Neural progenitor cell (in vitro differentiated cells): ENCODE results near the gene ZNF654. TPM values are rescaled to one million over a fixed set of nuclear protein-coding genes. Genes with fewer than 3 reads are reported as not detected.
A peak's percentile ranks its signal among the peaks of the same experiment; 100 is the strongest.

Experiments used
- DNase-seq: peaks from one replicate; pipeline ENCODE4 v3.0.0-alpha.2; 2016; ENCODE audit warnings: low spot score
- H2AFZ ChIP-seq: fragments of 200-600 bp; sonication (generic); replicated peaks from 2 replicates; pipeline ENCODE4 v1.6.1; 2016; ENCODE audit warnings: antibody characterized with exemption
- H3F3A ChIP-seq: fragments of 200-600 bp; sonication (generic); 2 replicates; pipeline ENCODE4 v1.6.1; 2016; ENCODE audit warnings: antibody characterized with exemption, low read depth
- H3K27ac ChIP-seq: fragments of 200-600 bp; sonication (generic); 2 replicates; pipeline ENCODE4 v1.5.1; 2016; ENCODE audit warnings: mild to moderate bottlenecking
- H3K27me3 ChIP-seq: fragments of 200-600 bp; sonication (generic); 2 replicates; pipeline ENCODE4 v1.6.1; 2016; ENCODE audit warnings: mild to moderate bottlenecking, moderate library complexity
- H3K36me3 ChIP-seq: fragments of 200-600 bp; sonication (generic); 2 replicates; pipeline ENCODE4 v1.5.1; 2016
- H3K4me1 ChIP-seq: fragments of 200-600 bp; sonication (generic); 2 replicates; pipeline ENCODE4 v1.6.1; 2016; ENCODE audit warnings: mixed run types
- H3K4me2 ChIP-seq: fragments of 200-600 bp; sonication (generic); 2 replicates; pipeline ENCODE4 v1.6.1; 2016
- H3K4me3 ChIP-seq: fragments of 200-600 bp; sonication (generic); 2 replicates; pipeline ENCODE4 v1.5.1; 2016
- H3K79me2 ChIP-seq: fragments of 200-600 bp; sonication (generic); 2 replicates; pipeline ENCODE4 v1.6.1; 2016; ENCODE audit warnings: low read depth
- H3K9ac ChIP-seq: fragments of 200-600 bp; sonication (generic); 2 replicates; pipeline ENCODE4 v1.6.1; 2016
- H3K9me3 ChIP-seq: fragments of 200-600 bp; sonication (generic); 2 replicates; pipeline ENCODE4 v1.5.1; 2016; ENCODE audit warnings: low read depth
- H4K20me1 ChIP-seq: fragments of 200-600 bp; sonication (generic); 2 replicates; pipeline ENCODE4 v1.6.1; 2016; ENCODE audit warnings: low read depth
- H3K27ac Mint-ChIP-seq: 3 replicates; pipeline ENCODE4 v1.8.0; 2021; ENCODE audit warnings: mixed read lengths
- H3K27me3 Mint-ChIP-seq: 2 replicates; pipeline ENCODE4 v1.8.0; 2022; ENCODE audit warnings: low read depth, mild to moderate bottlenecking, inconsistent platforms, moderate library complexity, mixed read lengths; ENCODE audit not compliant: insufficient read depth
- H3K36me3 Mint-ChIP-seq: 3 replicates; pipeline ENCODE4 v1.8.0; 2021; ENCODE audit warnings: mixed read lengths
- H3K4me1 Mint-ChIP-seq: 3 replicates; pipeline ENCODE4 v1.8.0; 2021; ENCODE audit warnings: mixed read lengths
- H3K4me3 Mint-ChIP-seq: 3 replicates; pipeline ENCODE4 v1.8.0; 2021; ENCODE audit warnings: mild to moderate bottlenecking, moderate library complexity, mixed read lengths
- H3K9me3 Mint-ChIP-seq: 3 replicates; pipeline ENCODE4 v1.8.0; 2020; ENCODE audit warnings: mixed read lengths
- CTCF ChIP-seq: fragments of 200-600 bp; sonication (generic); IDR thresholded peaks from 2 replicates; pipeline ENCODE4 v1.5.1; 2017; ENCODE audit warnings: antibody characterized with exemption, mild to moderate bottlenecking
- EZH2 ChIP-seq: fragments of 200-600 bp; sonication (generic); IDR thresholded peaks from 2 replicates; pipeline ENCODE4 v1.6.1; 2017; ENCODE audit warnings: antibody characterized with exemption, mild to moderate bottlenecking, moderate library complexity
- EZH2phosphoT487 ChIP-seq: fragments of 200-600 bp; sonication (generic); IDR thresholded peaks from 2 replicates; pipeline ENCODE4 v1.6.1; 2017; ENCODE audit warnings: antibody characterized with exemption
- total RNA-seq: library from RNA; depleted of rRNA; stranded (reverse); fragments of >200 nt; gene quantifications from 2 replicates; pipeline ENCODE4 v1.2.3, GENCODE V29; 2015; ENCODE audit warnings: low replicate concordance

ZNF654 gene
- total RNA-seq, 1 donor from 2014 or later: 18.9 TPM

DNA sequence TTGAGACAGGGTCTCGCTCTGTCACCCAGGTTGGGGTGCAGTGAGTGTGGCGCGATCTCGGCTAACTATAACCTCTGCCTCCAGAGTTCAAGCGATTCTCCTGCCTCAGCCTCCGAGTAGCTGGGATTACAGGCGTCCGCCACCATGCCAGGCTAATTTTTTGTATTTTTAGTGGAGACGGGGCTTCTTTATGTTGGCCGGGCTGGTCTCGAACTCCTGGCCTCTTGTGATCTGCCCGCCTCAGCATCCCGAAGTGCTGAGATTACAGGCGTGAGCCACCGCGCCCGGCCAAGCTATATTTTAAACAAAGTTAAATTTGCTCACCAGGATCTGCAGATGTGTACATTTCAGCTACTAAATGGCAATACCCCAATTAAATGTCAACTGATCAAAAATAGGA, 89.6 kb downstream of the ZNF654 start:
- Mint-ChIP-seq H3K4me1 (peaks cover 29% of the 10 kb centered on the region), H3K4me3 (peak overlapping the region; percentile 99), H3K36me3 (peaks cover 13% of the 10 kb centered on the region), H3K27ac (peak overlapping the region; percentile 98), H3K27me3 (peaks cover 4% of the 10 kb centered on the region), H3K9me3 (no peaks in the 10 kb centered on the region)
- Histone ChIP-seq H3K4me2 (peak overlapping the region; percentile 87), H4K20me1 (peaks cover 8% of the 10 kb centered on the region), H3F3A (no peaks in the 10 kb centered on the region), H3K4me1 (peaks cover 11% of the 10 kb centered on the region), H3K9me3 (no peaks in the 10 kb centered on the region), H3K79me2 (peaks cover 97% of the 10 kb centered on the region), H3K4me3 (peak overlapping the region; percentile 93), H3K36me3 (peaks cover 8% of the 10 kb centered on the region), H3K9ac (peak overlapping the region; percentile 87), H2AFZ (peak overlapping the region; percentile 90), H3K27me3 (no peaks in the 10 kb centered on the region), H3K27ac (no peak overlapping the region)
- DNase-seq: no peak
- TF ChIP-seq CTCF (no peak), EZH2phosphoT487 (no peak), EZH2 (no peak)

GRCh38 chr3:88149101-88149508, 90.0 kb downstream of the ZNF654 start:
- Histone ChIP-seq H3K27ac (peak overlapping the region; percentile 95), H3K4me2 (peak overlapping the region; percentile 87), H3K9ac (peak overlapping the region; percentile 87), H3K4me1 (peaks cover 11% of the 10 kb centered on the region), H3K79me2 (peaks cover 97% of the 10 kb centered on the region), H3K27me3 (no peaks in the 10 kb centered on the region), H3K36me3 (peaks cover 8% of the 10 kb centered on the region), H2AFZ (peak overlapping the region; percentile 90), H3F3A (no peaks in the 10 kb centered on the region), H4K20me1 (peaks cover 8% of the 10 kb centered on the region), H3K4me3 (peak overlapping the region; percentile 93), H3K9me3 (no peaks in the 10 kb centered on the region)
- Mint-ChIP-seq H3K36me3 (peaks cover 13% of the 10 kb centered on the region), H3K27ac (peak overlapping the region; percentile 98), H3K4me1 (peaks cover 29% of the 10 kb centered on the region), H3K9me3 (no peaks in the 10 kb centered on the region), H3K27me3 (peaks cover 4% of the 10 kb centered on the region), H3K4me3 (peak overlapping the region; percentile 99)
- DNase-seq: peak; percentile 56
- TF ChIP-seq EZH2phosphoT487 (no peak), EZH2 (no peak), CTCF (no peak)

DNA sequence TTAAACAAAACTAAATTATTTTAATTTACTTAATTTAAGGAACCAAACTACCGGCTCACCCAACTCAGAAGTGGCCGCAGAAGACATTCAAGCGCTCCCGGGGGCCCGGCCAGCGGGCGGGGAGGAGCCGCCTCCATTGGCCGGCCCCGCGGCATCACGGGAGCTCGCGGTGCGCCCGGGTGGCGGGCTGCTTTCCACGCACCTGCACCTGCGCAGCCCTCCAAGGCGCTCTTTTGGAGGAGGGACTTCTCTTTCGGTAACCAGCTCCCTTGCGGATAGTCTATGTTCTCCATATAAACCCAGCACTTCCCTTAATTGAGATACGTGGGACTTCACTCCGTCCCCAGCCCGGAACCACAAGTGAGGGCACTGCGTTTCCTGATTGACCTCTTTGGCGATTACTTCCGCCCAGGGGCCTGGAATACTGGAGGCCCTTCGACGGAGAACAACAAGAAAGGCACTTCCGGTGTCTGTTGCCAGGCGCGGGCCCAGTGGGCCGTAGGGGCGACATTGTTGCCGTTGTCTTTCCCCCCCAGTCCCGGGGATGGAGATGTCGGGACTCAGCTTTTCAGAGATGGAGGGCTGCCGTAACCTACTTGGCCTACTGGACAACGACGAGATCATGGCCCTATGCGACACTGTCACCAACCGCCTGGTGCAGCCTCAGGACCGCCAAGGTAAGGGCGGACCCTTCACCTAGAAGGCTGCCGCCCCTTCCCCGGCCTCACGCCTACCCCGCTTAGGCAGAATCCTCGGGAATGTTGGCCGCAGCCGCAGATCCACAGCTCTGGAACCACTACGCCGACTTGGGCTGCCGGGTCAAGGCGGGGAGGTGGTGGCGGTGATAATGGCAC, 90.7 kb downstream of the ZNF654 start, which contains the start of gene C3orf38:
C3orf38 (plus strand) TSS at position 451 of the 854 bp plus-strand sequence; CDS start at position 545, 94 bp downstream.
- Histone ChIP-seq H3K27me3 (no peaks in the 10 kb centered on the region), H3K4me2 (peak within 1 kb of the TSS; percentile 87), H3K9me3 (no peaks in the 10 kb centered on the region), H3K79me2 (peaks cover 97% of the 10 kb centered on the region), H4K20me1 (peaks cover 8% of the 10 kb centered on the region), H3K9ac (peak within 1 kb of the TSS; percentile 87), H2AFZ (peak within 1 kb of the TSS; percentile 90), H3K4me1 (peaks cover 11% of the 10 kb centered on the region), H3K4me3 (peak within 1 kb of the TSS; percentile 93), H3K27ac (peak within 1 kb of the TSS; percentile 95), H3F3A (no peaks in the 10 kb centered on the region), H3K36me3 (peaks cover 8% of the 10 kb centered on the region)
- Mint-ChIP-seq H3K36me3 (peaks cover 16% of the 10 kb centered on the region), H3K4me1 (peaks cover 29% of the 10 kb centered on the region), H3K4me3 (peak within 1 kb of the TSS; percentile 99), H3K27ac (peak within 1 kb of the TSS; percentile 99), H3K9me3 (no peaks in the 10 kb centered on the region), H3K27me3 (peaks cover 4% of the 10 kb centered on the region)
- peak; percentile 92 for DNase-seq
- no peak for TF ChIP-seq EZH2phosphoT487
- TF ChIP-seq CTCF: no peak
- no peak for TF ChIP-seq EZH2
